Prostate gland (tissue), 2 donors: Measurements from ENCODE around the gene DEDD. TPM values are rescaled to one million over a fixed set of nuclear protein-coding genes. Genes with fewer than 3 reads are reported as not detected.
A peak's percentile ranks its signal among the peaks of the same experiment; 100 is the strongest.

Experiments used
- DNase-seq: peaks from one replicate; pipeline ENCODE4 v3.0.0-alpha.2; 2019; ENCODE audit warnings: low spot score
- H3K27ac ChIP-seq, 2 donors: fragments of 200-600 bp; sonication (generic); 2 replicates each; pipeline ENCODE4 v1.5.1; 2017 to 2019
- H3K27me3 ChIP-seq: fragments of 200-600 bp; sonication (generic); replicated peaks from 2 replicates; pipeline ENCODE4 v1.5.1; 2019; ENCODE audit not compliant: insufficient read depth
- H3K36me3 ChIP-seq, 2 donors: fragments of 200-600 bp; sonication (generic); 1 replicate in 1 of 2; 2 replicates in 1 of 2; pipeline versions ENCODE4 v1.5.1 to v1.8.1; 2017 to 2019
- H3K4me1 ChIP-seq: fragments of 200-600 bp; sonication (generic); replicated peaks from 2 replicates; pipeline ENCODE4 v1.5.1; 2019
- H3K4me3 ChIP-seq, 2 donors: fragments of 200-600 bp; sonication (generic); 2 replicates each; pipeline ENCODE4 v1.5.1; 2017 to 2019
- H3K9me3 ChIP-seq: fragments of 200-600 bp; sonication (generic); 2 replicates; pipeline ENCODE4 v1.5.1; 2017
- POLR2A ChIP-seq: fragments of 450-650 bp; IDR thresholded peaks from one replicate; pipeline ENCODE4 v1.6.1; 2016; ENCODE audit warnings: antibody characterized with exemption, mild to moderate bottlenecking
- POLR2AphosphoS5 ChIP-seq: sonication (generic); formaldehyde crosslinking; IDR thresholded peaks from one replicate; pipeline ENCODE4 v1.6.1; 2017; ENCODE audit warnings: antibody characterized with exemption
- WGBS: methylation state at CpG from one replicate; pipeline ENCODE4 v1.1.5; 2018; 5-methylcytosine and 5-hydroxymethylcytosine counted together
- intact Hi-C: fragments of 100-400 bp; cut with DNase I; formaldehyde crosslinking; loops from one replicate; pipeline ENCODE4 v1.14.2; 2022
- total RNA-seq, 2 donors: library from RNA; depleted of rRNA; stranded (reverse); fragments of >200 nt; gene quantifications; one replicate each; pipeline ENCODE4 v1.1.0, GENCODE V29; 2016
- TF ChIP-seq, protein P1 (sequence below), 4 experiments: fragments of 200-600 bp in 2 of 4; fragments of 450-650 bp in 2 of 4; sonication (generic) in 2 of 4; IDR thresholded peaks; 1 replicate in 3 of 4; 2 replicates in 1 of 4; pipeline ENCODE4 v1.5.1; 2016 to 2019; ENCODE audit warnings: antibody characterized with exemption in 4 of 4, mild to moderate bottlenecking in 2 of 4, moderate library complexity in 2 of 4

The DEDD gene
- total RNA-seq, 2 donors from 2014 or later, result 30.1 to 41.5 TPM

DNA sequence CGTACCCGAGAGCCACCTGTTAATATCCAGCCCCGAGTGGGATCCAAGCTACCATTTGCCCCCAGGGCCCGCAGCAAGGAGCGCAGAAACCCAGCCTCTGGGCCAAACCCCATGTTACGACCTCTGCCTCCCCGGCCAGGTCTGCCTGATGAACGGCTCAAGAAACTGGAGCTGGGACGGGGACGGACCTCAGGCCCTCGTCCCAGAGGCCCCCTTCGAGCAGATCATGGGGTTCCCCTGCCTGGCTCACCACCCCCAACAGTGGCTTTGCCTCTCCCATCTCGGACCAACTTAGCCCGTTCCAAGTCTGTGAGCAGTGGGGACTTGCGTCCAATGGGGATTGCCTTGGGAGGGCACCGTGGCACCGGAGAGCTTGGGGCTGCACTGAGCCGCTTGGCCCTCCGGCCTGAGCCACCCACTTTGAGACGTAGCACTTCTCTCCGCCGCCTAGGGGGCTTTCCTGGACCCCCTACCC, 28.2 kb upstream of the DEDD start:
- Histone ChIP-seq H3K4me3 (no peak overlapping the region), H3K27me3 (no peaks in the 10 kb centered on the region), H3K27ac (no peak overlapping the region), H3K9me3 (no peaks in the 10 kb centered on the region), H3K36me3 (no peaks in the 10 kb centered on the region), H3K4me1 (peaks cover 2% of the 10 kb centered on the region)
- intact Hi-C loops, result no loop called here
- no peak for DNase-seq
- 91% methylated on average over 22 of the region's 22 CpGs for WGBS
- TF ChIP-seq POLR2A (no peak), POLR2AphosphoS5 (no peak)
- TF ChIP-seq, protein P1, sequence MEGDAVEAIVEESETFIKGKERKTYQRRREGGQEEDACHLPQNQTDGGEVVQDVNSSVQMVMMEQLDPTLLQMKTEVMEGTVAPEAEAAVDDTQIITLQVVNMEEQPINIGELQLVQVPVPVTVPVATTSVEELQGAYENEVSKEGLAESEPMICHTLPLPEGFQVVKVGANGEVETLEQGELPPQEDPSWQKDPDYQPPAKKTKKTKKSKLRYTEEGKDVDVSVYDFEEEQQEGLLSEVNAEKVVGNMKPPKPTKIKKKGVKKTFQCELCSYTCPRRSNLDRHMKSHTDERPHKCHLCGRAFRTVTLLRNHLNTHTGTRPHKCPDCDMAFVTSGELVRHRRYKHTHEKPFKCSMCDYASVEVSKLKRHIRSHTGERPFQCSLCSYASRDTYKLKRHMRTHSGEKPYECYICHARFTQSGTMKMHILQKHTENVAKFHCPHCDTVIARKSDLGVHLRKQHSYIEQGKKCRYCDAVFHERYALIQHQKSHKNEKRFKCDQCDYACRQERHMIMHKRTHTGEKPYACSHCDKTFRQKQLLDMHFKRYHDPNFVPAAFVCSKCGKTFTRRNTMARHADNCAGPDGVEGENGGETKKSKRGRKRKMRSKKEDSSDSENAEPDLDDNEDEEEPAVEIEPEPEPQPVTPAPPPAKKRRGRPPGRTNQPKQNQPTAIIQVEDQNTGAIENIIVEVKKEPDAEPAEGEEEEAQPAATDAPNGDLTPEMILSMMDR (IDR thresholded peaks at IDR 0.05), result no peak

DNA sequence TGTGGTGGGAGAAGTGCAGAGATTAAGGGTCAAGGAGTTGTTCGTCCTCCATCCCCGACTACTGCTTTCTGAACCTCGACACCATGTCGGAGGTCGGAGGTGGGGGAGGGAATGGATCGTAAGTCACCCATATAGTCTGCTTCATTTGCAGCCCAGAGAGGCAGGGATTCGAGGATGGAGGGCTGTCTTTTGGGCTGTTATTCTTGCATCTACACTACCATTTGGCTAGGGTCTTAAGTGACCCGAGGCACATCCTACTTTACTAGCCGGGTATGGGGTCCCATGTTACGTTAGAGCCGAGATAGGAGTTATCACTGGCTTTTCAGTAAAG, 27.4 kb upstream of the DEDD start:
- WGBS, result 6% methylated on average over 11 of the region's 11 CpGs
- DNase-seq, result no peak
- H3K4me3 ChIP-seq, result peak overlapping the region; percentile 71 to 100
- no peaks in the 10 kb centered on the region for H3K27me3 ChIP-seq
- peak overlapping the region; percentile 87 to 90 for H3K27ac ChIP-seq
- H3K36me3 ChIP-seq, result no peaks in the 10 kb centered on the region
- no peaks in the 10 kb centered on the region for H3K4me1 ChIP-seq
- H3K9me3 ChIP-seq, result no peaks in the 10 kb centered on the region
- intact Hi-C loops, result no loop called here
- TF ChIP-seq, protein P1 (IDR thresholded peaks at IDR 0.05), result no peak
- TF ChIP-seq POLR2AphosphoS5 (no peak), POLR2A (no peak)

DNA sequence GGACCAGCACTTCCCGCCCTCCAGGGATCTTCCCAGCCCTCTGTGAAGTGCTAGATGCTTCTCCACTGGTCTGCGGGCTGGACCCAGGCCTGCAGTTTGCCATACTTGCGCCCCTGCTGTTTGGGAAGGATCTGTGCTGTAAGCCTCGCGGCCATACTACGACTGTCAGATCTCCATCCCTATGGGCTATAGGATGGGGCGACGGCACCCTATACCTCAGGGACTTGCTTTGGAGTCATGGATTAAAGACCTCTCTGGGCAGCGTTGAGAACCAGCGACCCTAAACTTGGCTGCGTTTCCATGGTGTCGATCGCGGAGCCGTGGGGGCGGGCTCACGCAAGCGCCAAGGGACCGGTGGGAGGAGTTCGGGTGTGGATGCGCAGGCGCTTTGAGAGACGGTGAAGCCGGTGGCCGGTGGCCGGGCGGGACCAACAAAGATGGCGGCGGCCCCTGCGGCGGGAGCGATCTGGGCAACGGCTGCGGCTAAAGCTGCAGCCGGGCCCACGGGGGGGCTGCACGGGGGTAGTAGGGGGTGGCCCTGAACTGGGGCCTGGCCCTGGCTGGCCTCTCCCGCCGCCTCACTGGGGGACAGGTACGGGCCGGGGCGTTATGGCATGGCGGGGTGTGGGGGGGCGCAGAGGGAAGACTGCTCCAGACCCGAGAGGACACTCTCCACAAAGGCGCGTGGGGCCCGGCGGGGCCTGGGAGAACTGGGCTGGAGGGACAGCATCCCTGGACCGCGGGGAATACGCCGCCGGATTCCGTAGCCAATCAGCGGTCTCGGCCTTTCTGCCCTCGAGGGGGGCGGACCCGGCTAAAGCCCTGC, 26.8 kb upstream of the DEDD start, which contains the start of gene USP21:
Gene USP21 (plus strand): TSS at position 414 of the 826 bp plus-strand sequence. CDS start 1,141 bp downstream, outside the sequence.
- peak within 1 kb of the TSS; percentile 87 to 90 for H3K27ac ChIP-seq
- no peaks in the 10 kb centered on the region for H3K4me1 ChIP-seq
- no peaks in the 10 kb centered on the region for H3K36me3 ChIP-seq
- peak within 1 kb of the TSS; percentile 71 to 100 for H3K4me3 ChIP-seq
- no peaks in the 10 kb centered on the region for H3K27me3 ChIP-seq
- WGBS, result under 1% methylated on average over 56 of the region's 60 CpGs
- TF ChIP-seq POLR2A (peak; percentile 63), POLR2AphosphoS5 (peak; percentile 95)
- TF ChIP-seq, protein P1 (IDR thresholded peaks at IDR 0.05), result peak in 2 of 4 experiments; percentile 33 to 35
- H3K9me3 ChIP-seq, result no peaks in the 10 kb centered on the region
- DNase-seq, result peak; percentile 91
- intact Hi-C loops, result no loop called here

DNA sequence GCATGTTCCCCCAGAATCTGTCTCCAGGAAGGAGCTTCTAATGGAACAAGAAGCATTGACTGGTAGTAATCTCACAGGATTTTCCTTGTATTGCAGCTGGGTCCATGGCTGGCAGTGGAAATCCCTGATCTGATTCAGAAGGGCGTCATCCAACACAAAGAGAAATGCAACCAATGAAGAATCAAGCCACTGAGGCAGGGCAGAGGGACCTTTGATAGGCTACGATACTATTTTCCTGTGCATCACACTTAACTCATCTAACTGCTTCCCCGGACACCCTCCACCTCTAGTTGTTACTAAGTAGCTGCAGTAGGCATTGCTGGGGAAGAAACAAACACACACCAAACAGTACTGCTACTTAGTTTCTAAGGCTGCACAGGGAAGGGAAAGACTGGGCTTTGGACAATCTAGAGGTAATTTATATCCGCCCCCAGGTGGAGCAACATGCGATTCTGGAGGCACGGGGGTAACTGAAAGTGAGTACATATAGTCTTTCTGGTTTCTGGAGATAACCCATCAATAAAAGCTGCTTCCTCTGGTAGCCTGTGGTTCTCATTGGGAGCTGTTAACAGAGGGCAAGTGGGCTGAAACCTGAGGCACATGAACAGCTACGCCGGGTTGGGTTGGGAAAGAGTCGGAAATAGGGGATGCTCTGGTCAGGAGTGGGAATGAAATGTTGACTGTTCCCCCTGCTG, 26.0 kb upstream of the DEDD start:
- Histone ChIP-seq H3K9me3 (no peaks in the 10 kb centered on the region), H3K4me3 (peak overlapping the region in 1 of 2 donors; percentile 100), H3K27ac (peak overlapping the region; percentile 87 to 90), H3K4me1 (no peaks in the 10 kb centered on the region), H3K36me3 (no peaks in the 10 kb centered on the region), H3K27me3 (no peaks in the 10 kb centered on the region)
- TF ChIP-seq POLR2A (no peak), POLR2AphosphoS5 (no peak)
- TF ChIP-seq, protein P1 (IDR thresholded peaks at IDR 0.05), result no peak
- intact Hi-C loops, result no loop called here
- DNase-seq, result no peak
- WGBS, result 74% methylated on average over 9 of the region's 9 CpGs
